NCI-H82 treated with DMSO at 0.1 percent for 48 hours (cell line): ENCODE measurements around the gene SLC4A8.

Source experiments
- DNase-seq: peaks from one replicate; lab custom pipeline; 2025; ENCODE audit not compliant: unreplicated experiment; lab: John Stamatoyannopoulos, UW

The SLC4A8 gene

DNA sequence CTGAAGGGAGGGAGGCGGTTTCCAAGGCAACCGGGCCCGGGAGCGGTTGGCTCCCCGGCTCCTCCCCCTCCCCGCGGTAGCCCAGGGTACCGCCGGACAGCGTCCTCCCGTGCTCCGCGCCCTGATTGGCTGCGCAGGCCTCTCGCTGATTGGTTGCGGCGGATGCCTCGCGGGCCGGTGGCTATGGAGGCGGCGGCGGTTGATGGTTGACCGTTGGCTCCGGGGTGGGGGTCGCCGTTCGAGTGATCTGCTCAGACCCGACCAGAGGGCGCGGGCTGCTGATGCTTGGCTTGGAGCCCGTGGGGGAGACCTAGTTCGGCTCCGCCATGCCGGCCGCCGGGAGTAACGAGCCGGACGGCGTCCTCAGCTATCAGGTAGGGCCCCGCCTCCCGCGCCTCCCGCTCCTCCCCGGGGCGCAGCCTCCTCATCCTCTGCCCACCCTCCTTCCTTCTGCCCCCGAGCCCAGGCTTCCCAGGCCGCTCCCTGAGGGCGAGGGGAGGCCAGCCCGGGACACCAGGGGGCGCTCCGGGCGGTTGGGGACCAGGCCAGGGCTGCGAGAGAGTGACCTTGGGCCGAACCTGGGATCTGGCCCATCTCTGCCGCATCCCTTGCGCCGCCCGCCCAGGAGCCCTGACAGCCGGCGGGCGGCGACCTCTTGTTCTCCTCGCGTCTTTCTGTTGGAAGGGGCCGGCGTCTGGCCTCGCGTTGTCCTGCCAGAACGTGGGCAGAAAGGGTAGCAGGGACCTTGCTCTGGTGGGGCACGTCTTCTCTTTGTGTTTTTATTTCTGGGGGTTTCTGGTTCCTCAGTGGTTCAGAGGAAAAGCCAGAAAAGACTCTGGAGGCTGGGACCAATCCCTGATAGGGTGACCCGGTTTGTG is at the start of gene SLC4A8:
TSS of gene SLC4A8 (plus strand) at position 170 of the 878 bp plus-strand sequence. CDS start at position 327, 157 bp downstream.
- DNase-seq: peak; percentile 76

DNA sequence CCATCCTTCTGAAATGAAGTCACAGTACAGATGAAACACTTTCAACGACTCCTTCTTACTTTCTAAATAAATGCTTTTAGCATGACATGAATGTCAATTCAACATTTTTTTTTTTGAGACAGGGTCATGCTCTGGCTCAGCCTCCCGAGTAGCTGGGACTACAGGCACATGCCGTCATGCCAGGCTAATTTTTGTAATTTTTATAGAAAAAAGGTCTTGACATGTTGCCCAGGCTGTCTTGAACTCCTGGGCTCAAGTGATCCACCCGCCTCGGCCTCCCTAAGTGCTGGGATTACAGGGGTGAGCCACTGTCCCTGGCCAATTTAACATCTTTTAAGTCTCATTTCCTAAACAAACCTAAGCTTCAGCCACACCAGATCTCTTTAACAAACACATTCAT is 49.8 kb upstream of the SLC4A8 start:
- no peak for DNase-seq

GRCh38 chr12:51377099-51377984 is 47.3 kb upstream of the SLC4A8 start:
- DNase-seq: no peak

DNA sequence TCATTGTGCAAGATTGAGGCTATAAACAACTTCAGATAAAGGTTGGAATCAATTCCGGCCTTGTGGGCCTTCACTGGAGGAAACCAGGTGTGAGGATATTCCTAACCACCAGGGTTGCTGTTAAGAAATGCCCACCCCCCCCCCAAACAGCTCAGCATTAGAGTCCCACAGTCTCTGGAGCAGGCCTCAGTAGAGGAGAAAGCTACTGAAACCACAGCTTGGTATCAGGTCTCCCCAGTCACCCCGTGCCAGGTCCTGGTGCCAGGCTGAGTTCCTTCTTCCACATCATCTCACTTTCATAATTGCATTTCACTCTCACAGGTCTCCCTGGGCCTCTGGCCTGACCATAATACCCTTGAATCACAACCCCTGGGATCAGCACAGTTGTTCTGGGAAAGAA is 45.9 kb upstream of the SLC4A8 start:
- DNase-seq: no peak

DNA sequence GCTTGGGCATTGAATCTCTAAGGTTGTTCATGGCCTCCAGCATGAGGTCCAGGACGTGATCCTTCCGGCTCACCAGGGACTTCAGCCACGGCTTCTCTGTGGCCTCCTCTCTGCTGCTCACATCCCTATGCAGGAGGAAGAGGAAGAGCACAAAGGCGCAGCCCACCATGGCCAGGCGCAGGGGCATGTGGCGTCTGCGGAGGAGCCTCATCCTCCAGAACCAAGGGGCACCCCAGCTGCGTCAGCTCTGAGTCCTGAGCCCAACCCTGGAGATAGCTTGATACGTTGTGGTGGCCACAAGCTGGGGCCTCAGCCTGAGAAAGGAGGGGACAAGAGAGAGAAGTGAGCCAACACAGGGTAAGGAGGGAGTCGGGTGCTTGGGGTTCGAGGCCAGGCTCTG is 45.1 kb upstream of the SLC4A8 start:
- DNase-seq: no peak

- peak; percentile 66 for DNase-seq
Measured at GRCh38 chr12:51381226-51382079, 43.2 kb upstream of the SLC4A8 start.

- DNase-seq: no peak
Measured at GRCh38 chr12:51382173-51382572, 42.5 kb upstream of the SLC4A8 start.

DNA sequence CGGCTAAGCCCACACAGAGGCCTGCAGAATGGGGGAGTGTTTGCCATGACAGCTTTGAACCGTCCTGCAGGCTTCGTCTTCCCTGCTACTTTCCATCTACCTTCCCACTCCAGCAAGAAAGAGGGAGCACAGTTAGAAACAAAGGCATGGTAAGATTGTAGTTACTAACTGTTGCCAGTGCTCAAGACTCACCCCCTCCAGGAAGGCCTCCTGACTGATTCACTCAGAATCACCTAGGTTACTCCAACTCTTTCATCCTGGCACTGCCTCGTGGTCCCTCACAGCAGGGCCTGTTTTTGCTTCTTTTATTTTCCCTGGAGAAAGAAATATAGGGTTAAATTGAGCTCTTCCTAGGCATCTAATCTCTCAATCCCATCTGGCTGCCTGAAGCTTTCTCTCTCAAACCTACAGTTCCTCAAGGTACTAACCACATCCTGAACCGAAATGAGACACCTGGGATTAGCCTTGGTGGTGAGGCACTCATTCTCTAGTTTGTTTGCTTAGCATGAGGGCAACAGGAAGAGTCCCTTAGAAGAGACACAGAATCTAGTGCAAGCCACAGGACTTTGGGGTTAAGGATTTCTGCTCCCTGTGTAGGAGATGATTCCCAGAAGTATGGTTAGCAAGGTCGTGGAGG is 41.2 kb upstream of the SLC4A8 start:
- no peak for DNase-seq

DNA sequence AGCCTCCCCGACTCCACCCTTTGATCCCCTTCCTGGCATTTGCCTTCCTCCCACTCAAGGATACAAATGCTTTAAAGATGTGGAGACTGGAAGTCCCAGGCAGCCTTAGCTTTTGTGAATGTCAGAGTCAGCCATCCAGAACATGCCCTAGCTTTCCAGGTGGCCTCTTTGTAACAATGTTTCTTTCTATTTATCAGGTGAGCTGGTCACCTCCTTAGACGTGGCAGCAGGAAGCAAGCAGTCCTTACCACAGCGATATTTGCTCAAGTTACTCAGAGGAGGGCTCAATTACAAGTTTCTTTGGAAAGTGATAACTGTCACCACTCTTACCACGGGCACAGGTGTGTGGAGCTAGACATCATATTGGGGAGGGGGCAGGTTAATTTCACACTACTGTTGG is 38.3 kb upstream of the SLC4A8 start:
- no peak for DNase-seq

GRCh38 chr12:51388069-51388799 is 36.4 kb upstream of the SLC4A8 start:
- no peak for DNase-seq

DNA sequence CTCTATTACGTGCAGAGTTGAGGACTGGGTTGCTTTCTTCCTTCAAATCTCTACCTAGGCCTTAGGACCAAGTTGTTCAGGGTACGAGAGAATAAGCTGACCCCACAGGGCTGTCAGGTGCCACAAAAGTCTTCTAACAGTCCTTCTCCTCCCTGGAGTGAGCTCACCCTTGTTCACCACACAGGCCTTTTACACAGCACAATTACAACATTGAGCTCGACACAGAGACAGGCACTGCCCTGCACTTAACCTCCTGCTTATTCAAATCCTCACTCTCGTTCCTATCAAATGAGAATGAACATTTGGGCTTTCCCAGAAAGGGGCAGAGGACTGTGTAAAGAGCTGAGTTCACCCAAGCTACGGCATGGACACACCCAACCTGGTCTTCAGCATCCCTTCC is 35.8 kb upstream of the SLC4A8 start:
- no peak for DNase-seq

DNA sequence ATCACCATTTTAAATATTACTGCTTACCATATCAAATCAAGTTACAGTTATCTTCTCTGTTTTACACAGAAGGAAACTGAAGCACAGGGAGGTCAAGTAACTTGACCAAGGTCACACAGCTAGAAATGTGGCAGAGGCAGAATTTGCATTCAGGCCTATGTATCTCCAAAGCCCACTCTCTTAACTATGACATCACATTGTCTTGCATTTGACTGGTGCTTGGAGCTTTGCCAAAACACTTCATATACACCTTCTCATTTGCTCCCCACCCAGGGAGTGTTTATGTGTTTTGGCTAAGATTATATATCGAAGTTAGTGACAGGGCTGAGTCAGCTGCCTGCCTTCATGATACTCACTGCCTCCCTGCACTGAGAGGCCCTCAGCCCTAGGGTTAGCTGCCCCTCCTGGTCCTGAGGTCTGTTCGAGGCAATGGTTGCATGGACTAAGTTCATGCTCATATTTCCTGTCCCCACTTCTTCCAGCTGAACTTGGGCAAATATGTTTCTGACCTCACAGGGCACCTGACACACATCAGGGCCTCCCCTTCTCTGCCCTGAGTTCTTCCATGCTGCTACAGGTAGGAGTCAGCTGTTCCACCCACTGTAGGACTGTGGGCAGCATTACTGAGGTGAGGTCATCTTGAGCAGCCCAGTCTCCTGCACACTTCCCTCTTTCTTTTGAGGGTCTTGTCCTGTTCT is 35.2 kb upstream of the SLC4A8 start:
- DNase-seq: no peak

DNA sequence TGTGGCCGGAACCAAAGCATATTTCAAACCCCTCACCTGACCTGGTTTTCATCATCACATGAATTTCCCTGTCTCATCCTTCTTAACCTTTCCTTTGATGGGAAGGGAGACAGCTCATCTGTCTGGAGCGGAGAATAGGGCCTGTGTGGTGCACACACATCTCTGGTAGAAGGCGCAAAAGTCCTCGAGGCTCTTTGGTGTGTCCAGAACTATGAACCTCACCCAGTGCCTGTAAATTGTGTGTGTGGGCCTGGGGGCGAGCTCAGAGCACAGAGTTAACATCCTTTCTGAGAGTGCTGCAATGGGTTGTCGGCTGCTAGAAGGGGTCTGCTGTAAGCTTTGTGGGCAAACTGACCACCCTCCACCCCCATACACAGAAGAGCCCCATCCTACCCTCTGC is 34.2 kb upstream of the SLC4A8 start:
- no peak for DNase-seq

DNA sequence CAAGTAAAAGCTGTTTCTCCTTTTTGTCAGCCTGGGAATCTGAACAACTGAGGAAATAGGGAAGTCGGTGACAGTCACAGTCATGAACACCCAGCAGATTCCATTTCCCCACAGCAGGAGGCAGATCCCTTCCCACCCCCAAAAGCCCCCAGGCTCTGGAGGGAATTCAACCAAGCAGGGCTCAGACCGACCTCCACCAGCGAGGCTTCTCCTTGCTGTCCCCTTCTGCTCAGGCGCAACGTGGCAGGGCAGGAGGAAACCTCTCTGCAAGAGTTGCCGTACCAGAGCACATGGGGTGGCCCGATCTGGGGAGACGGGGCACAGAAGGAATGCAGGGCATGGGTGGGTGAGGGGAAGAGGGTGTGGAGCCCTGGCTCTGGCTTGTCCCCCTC is 33.7 kb upstream of the SLC4A8 start:
- DNase-seq: no peak

GRCh38 chr12:51391283-51392123 is 33.1 kb upstream of the SLC4A8 start, which contains the start of gene GALNT6:
Gene GALNT6, minus strand, starts transcription at chr12:51391406. Its CDS starts 11,625 bp downstream, at chr12:51379781.
- DNase-seq: no peak

GRCh38 chr12:51392556-51393237 is 31.9 kb upstream of the SLC4A8 start:
- DNase-seq: no peak

DNA sequence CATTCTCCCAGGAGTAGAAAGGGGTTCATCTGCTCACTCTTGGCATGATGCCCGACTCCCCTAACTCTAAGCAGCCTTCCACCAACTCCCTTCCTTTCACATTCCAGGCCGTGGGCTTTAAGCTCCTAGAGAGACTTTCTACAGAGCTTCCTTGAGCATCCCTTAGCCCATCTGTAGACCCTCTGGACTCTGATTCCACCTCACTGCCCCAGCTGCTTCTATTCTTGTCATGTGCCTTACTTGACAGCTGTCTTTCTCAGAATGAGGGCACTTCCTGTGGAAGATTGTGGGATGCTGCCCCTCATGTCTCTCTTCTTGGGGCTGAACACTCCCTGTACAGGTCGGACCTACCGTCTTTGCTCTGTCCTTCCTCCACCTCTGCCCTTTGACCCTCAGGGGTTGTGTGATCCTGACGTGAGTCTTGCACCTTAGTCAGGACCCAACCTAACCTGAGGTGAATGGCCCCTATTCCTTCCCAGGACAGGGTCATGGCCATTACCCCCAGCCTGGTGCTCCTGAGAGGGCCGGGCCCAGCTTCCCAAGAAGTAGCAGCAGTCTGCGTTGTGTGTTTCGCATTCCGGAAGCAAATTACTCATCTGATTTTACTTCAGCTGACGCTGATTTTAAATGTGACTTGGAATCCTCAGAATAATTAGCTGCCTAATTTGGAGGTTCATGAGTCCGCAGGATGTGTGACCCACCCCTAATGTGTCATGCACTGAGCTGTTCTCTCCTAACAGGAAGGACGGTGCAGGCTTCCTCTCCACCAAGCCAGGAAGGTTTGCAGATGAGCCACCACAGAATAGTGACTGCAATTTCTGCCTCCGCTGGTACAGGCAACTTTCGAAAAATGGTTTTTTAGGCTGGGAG is 30.7 kb upstream of the SLC4A8 start:
- DNase-seq: no peak
